Prostate gland (tissue), 2 donors: ENCODE data around the gene ARFGEF3. TPM values are rescaled to one million over a fixed set of nuclear protein-coding genes. Genes with fewer than 3 reads are reported as not detected.

Source experiments
- DNase-seq: peaks from one replicate; pipeline ENCODE4 v3.0.0-alpha.2; 2019; ENCODE audit warnings: low spot score
- H3K27ac ChIP-seq, 2 donors: fragments of 200-600 bp; sonication (generic); 2 replicates each; pipeline ENCODE4 v1.5.1; 2017 to 2019
- H3K27me3 ChIP-seq: fragments of 200-600 bp; sonication (generic); replicated peaks from 2 replicates; pipeline ENCODE4 v1.5.1; 2019; ENCODE audit not compliant: insufficient read depth
- H3K36me3 ChIP-seq, 2 donors: fragments of 200-600 bp; sonication (generic); 1 replicate in 1 of 2; 2 replicates in 1 of 2; pipeline versions ENCODE4 v1.5.1 to v1.8.1; 2017 to 2019
- H3K4me1 ChIP-seq: fragments of 200-600 bp; sonication (generic); replicated peaks from 2 replicates; pipeline ENCODE4 v1.5.1; 2019
- H3K4me3 ChIP-seq, 2 donors: fragments of 200-600 bp; sonication (generic); 2 replicates each; pipeline ENCODE4 v1.5.1; 2017 to 2019
- H3K9me3 ChIP-seq: fragments of 200-600 bp; sonication (generic); 2 replicates; pipeline ENCODE4 v1.5.1; 2017
- CTCF ChIP-seq, 4 experiments: fragments of 200-600 bp in 2 of 4; fragments of 450-650 bp in 2 of 4; sonication (generic) in 2 of 4; IDR thresholded peaks; 1 replicate in 3 of 4; 2 replicates in 1 of 4; pipeline ENCODE4 v1.5.1; 2016 to 2019; ENCODE audit warnings: antibody characterized with exemption in 4 of 4, mild to moderate bottlenecking in 2 of 4, moderate library complexity in 2 of 4
- POLR2A ChIP-seq: fragments of 450-650 bp; IDR thresholded peaks from one replicate; pipeline ENCODE4 v1.6.1; 2016; ENCODE audit warnings: antibody characterized with exemption, mild to moderate bottlenecking
- POLR2AphosphoS5 ChIP-seq: sonication (generic); formaldehyde crosslinking; IDR thresholded peaks from one replicate; pipeline ENCODE4 v1.6.1; 2017; ENCODE audit warnings: antibody characterized with exemption
- WGBS: methylation state at CpG from one replicate; pipeline ENCODE4 v1.1.5; 2018; 5-methylcytosine and 5-hydroxymethylcytosine counted together
- intact Hi-C: fragments of 100-400 bp; cut with DNase I; formaldehyde crosslinking; loops from one replicate; pipeline ENCODE4 v1.14.2; 2022
- total RNA-seq, 2 donors: library from RNA; depleted of rRNA; stranded (reverse); fragments of >200 nt; gene quantifications; one replicate each; pipeline ENCODE4 v1.1.0, GENCODE V29; 2016

ARFGEF3 gene
- total RNA-seq, 2 donors from 2014 or later: 41.0 to 80.1 TPM

- Histone ChIP-seq H3K9me3 (no peaks in the 10 kb centered on the region), H3K4me1 (peaks cover 8% of the 10 kb centered on the region), H3K36me3 (no peaks in the 10 kb centered on the region), H3K27ac (peak overlapping the region; percentile 65 to 91), H3K27me3 (no peaks in the 10 kb centered on the region), H3K4me3 (no peak overlapping the region)
- TF ChIP-seq POLR2A (no peak), CTCF (IDR thresholded peaks at IDR 0.05) (no peak), POLR2AphosphoS5 (no peak)
- 94% methylated on average over 6 of the region's 6 CpGs for WGBS
- DNase-seq: no peak
- intact Hi-C loops: no loop called here
Measured at GRCh38 chr6:138258197-138258596, 96.5 kb downstream of the ARFGEF3 start.

GRCh38 chr6:138258991-138259390 lies 97.3 kb downstream of the ARFGEF3 start:
- H3K27ac ChIP-seq: peak overlapping the region; percentile 65 to 91

GRCh38 chr6:138261116-138261780 lies 99.5 kb downstream of the ARFGEF3 start:
- no peak for DNase-seq
- TF ChIP-seq POLR2A (no peak), POLR2AphosphoS5 (no peak), CTCF (IDR thresholded peaks at IDR 0.05) (no peak)
- H3K9me3 ChIP-seq: no peaks in the 10 kb centered on the region
- no peak overlapping the region for H3K4me3 ChIP-seq
- no peaks in the 10 kb centered on the region for H3K27me3 ChIP-seq
- 60% methylated on average over 2 of the region's 2 CpGs for WGBS
- peak overlapping the region in 1 of 2 donors; percentile 14 for H3K27ac ChIP-seq
- peaks cover 8% of the 10 kb centered on the region for H3K4me1 ChIP-seq
- H3K36me3 ChIP-seq: no peaks in the 10 kb centered on the region
- intact Hi-C loops: no loop called here

More at GRCh38 chr6:138258991-138259390, 97.3 kb downstream of the ARFGEF3 start:
- DNase-seq: peak; percentile 81
- no peak overlapping the region for H3K4me3 ChIP-seq
- no peak for TF ChIP-seq CTCF (IDR thresholded peaks at IDR 0.05)
- TF ChIP-seq POLR2AphosphoS5: peak; percentile 96
- intact Hi-C loops: no loop called here
- 39% methylated on average over 6 of the region's 6 CpGs for WGBS
- H3K4me1 ChIP-seq: peaks cover 8% of the 10 kb centered on the region
- H3K9me3 ChIP-seq: no peaks in the 10 kb centered on the region
- no peaks in the 10 kb centered on the region for H3K36me3 ChIP-seq
- H3K27me3 ChIP-seq: no peaks in the 10 kb centered on the region

- H3K4me3 ChIP-seq: no peak overlapping the region
- H3K4me1 ChIP-seq: no peaks in the 10 kb centered on the region
- 75% methylated on average over 4 of the region's 4 CpGs for WGBS
- H3K27ac ChIP-seq: no peak overlapping the region
- no peak for DNase-seq
- no peaks in the 10 kb centered on the region for H3K27me3 ChIP-seq
- no peaks in the 10 kb centered on the region for H3K9me3 ChIP-seq
- no peaks in the 10 kb centered on the region for H3K36me3 ChIP-seq
- intact Hi-C loops: no loop called here
- TF ChIP-seq POLR2AphosphoS5 (no peak), POLR2A (no peak), CTCF (IDR thresholded peaks at IDR 0.05) (no peak)
Measured at GRCh38 chr6:138263963-138264362, 102.2 kb downstream of the ARFGEF3 start.

- no peaks in the 10 kb centered on the region for H3K36me3 ChIP-seq
- TF ChIP-seq CTCF (IDR thresholded peaks at IDR 0.05) (no peak), POLR2A (no peak), POLR2AphosphoS5 (no peak)
- no peak overlapping the region for H3K4me3 ChIP-seq
- DNase-seq: no peak
- no peaks in the 10 kb centered on the region for H3K9me3 ChIP-seq
- H3K27ac ChIP-seq: no peak overlapping the region
- intact Hi-C loops: no loop called here
- H3K4me1 ChIP-seq: no peaks in the 10 kb centered on the region
- H3K27me3 ChIP-seq: no peaks in the 10 kb centered on the region
Measured at GRCh38 chr6:138264372-138264880, 102.7 kb downstream of the ARFGEF3 start.
